NT2/D1 (cell line): ENCODE results near the gene ATP8B4.

Experiments
- YY1 ChIP-seq: IDR thresholded peaks from 2 replicates; pipeline ENCODE4 v1.6.1; 2011; ENCODE audit not compliant: insufficient read length, insufficient read depth
- ZNF274 ChIP-seq: IDR thresholded peaks from 2 replicates; pipeline ENCODE4 v1.6.1; 2011; ENCODE audit warnings: mild to moderate bottlenecking, low read depth, low read length

DNA sequence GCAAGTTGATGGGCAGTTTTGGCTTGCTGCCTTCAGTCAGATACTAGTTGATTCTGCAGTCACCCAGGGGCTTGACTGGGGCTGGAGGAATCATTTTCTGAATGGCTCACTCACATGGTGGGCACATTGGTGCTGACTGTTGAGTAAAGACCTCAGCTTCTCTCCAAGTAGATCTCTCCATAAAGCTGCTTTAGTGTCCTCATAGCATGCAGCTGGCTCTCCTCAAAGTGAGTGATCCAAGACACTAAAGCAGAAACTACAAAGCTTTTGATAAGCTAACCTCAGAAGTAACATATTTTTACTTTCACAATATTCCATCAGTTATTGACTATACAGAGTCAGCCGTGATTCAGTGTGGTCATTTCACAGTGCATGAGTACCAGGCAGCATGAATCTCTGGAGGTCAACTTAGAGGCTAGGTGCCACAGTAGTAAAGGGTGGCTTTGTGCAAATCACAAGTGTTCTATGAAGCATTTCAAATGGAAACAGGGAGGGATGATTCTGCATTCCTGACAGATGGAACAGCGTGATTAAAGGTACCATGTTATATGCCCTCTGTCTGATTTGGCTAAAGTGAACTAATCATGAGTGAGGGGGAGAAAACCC lies 24.3 kb upstream of the ATP8B4 start:
- TF ChIP-seq YY1: no peak
- TF ChIP-seq ZNF274: no peak
